Fibroblast of lung (primary cell): ENCODE results near the gene HEXIM1. TPM values are rescaled to one million over a fixed set of nuclear protein-coding genes. Genes with fewer than 3 reads are reported as not detected.

Experiments used
- DNase-seq, 2 donors: peaks; one replicate each; pipeline versions ENCODE4 v3.0.0 to v3.0.0-alpha.2; 2010; ENCODE audit warnings: low read depth in 2 of 2
- H2AFZ ChIP-seq: 2 replicates; pipeline ENCODE4 v1.5.1; 2012; ENCODE audit warnings: low read length, control low read depth, inconsistent platforms
- H3K27ac ChIP-seq: 2 replicates; pipeline ENCODE4 v1.5.1; 2011; ENCODE audit warnings: low read length, control low read depth; ENCODE audit not compliant: insufficient read depth
- H3K27me3 ChIP-seq: 2 replicates; pipeline ENCODE4 v1.5.1; 2011; ENCODE audit warnings: mild to moderate bottlenecking, low read length; ENCODE audit not compliant: control insufficient read depth, insufficient read depth
- H3K36me3 ChIP-seq: 2 replicates; pipeline ENCODE4 v1.5.1; 2011; ENCODE audit warnings: low read length; ENCODE audit not compliant: control insufficient read depth, insufficient read depth
- H3K4me1 ChIP-seq: 2 replicates; pipeline ENCODE4 v1.5.1; 2011; ENCODE audit warnings: low read length; ENCODE audit not compliant: control insufficient read depth, insufficient read depth; ENCODE audit errors: extremely low read depth
- H3K4me2 ChIP-seq: 2 replicates; pipeline ENCODE4 v1.5.1; 2011; ENCODE audit warnings: low read length, control low read depth; ENCODE audit not compliant: insufficient read depth; ENCODE audit errors: extremely low read depth
- H3K4me3 ChIP-seq, 4 experiments: fragments of 200-600 bp in 1 of 4; sonication (generic) in 1 of 4; replicated peaks in 1 of 4; 2 replicates each; pipeline ENCODE4 v1.5.1; 2011 to 2016; ENCODE audit warnings: low read length in 4 of 4, low read depth in 3 of 4, mild to moderate bottlenecking in 3 of 4, control low read depth in 2 of 4, inconsistent platforms in 1 of 4, mixed read lengths in 1 of 4; ENCODE audit not compliant: insufficient read depth in 1 of 4; ENCODE audit errors: control extremely low read depth in 1 of 4
- H3K79me2 ChIP-seq: 2 replicates; pipeline ENCODE4 v1.5.1; 2012; ENCODE audit warnings: mild to moderate bottlenecking, low read length, inconsistent platforms; ENCODE audit not compliant: control insufficient read depth, insufficient read depth
- H3K9ac ChIP-seq: 2 replicates; pipeline ENCODE4 v1.5.1; 2011; ENCODE audit warnings: mild to moderate bottlenecking, low read length, control low read depth; ENCODE audit not compliant: insufficient read depth
- H3K9me3 ChIP-seq: 2 replicates; pipeline ENCODE4 v1.5.1; 2012; ENCODE audit warnings: low read depth, low read length; ENCODE audit not compliant: control insufficient read depth, insufficient read depth
- H4K20me1 ChIP-seq: 2 replicates; pipeline ENCODE4 v1.5.1; 2011; ENCODE audit warnings: low read length; ENCODE audit not compliant: control insufficient read depth, insufficient read depth; ENCODE audit errors: extremely low read depth
- EZH2 ChIP-seq: IDR thresholded peaks from 2 replicates; pipeline ENCODE4 v1.5.1; 2012; ENCODE audit warnings: low read length, control low read depth, mild to moderate bottlenecking; ENCODE audit errors: missing control alignments
- polyA plus RNA-seq, 2 donors: library from polyadenylated mRNA; depleted of rRNA in 1 of 2; stranded (reverse) in 1 of 2; unstranded in 1 of 2; fragments of >200 nt; gene quantifications; 2 replicates each; pipeline ENCODE4 v1.2.1, GENCODE V29; 2011 to 2012; ENCODE audit warnings: missing spikeins in 1 of 2
- total RNA-seq: library from RNA; depleted of rRNA; stranded (reverse); fragments of >200 nt; gene quantifications from 2 replicates; pipeline ENCODE4 v1.2.1, GENCODE V29; 2014
- TF ChIP-seq, protein P1 (sequence below), 2 donors: IDR thresholded peaks in 1 of 2; conservative IDR thresholded peaks in 1 of 2; 1 replicate in 1 of 2; 2 replicates in 1 of 2; pipeline ENCODE4 v1.5.1; 2011 to 2012; ENCODE audit warnings: low read length in 2 of 2, control low read depth in 1 of 2, inconsistent platforms in 1 of 2, low read depth in 1 of 2, mild to moderate bottlenecking in 1 of 2

HEXIM1 gene
- total and polyA plus RNA-seq, 2 donors (not counting 1 experiment from before 2014, with no cell fraction given), result 9.9 to 11.7 TPM

DNA sequence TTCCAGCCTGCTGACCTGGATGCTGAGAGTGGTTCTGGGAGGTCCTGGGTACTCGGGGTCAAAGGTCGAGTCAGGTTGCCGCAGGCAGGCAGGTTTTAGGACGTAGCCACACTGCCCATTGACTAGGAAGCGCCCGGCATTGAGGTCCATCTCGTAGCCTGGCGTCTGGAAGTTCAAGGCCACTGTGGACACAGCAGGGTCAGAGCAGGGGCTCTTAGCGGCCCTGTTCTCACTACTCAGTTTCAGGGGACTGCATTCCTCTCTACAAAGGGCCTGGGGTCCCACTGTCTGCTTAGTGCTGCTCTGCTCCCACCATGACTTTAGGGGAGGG, 34.9 kb upstream of the HEXIM1 start:
- Histone ChIP-seq H3K36me3 (peaks cover 22% of the 10 kb centered on the region), H3K27ac (no peak overlapping the region), H3K4me2 (no peak overlapping the region), H2AFZ (no peak overlapping the region), H3K9me3 (no peaks in the 10 kb centered on the region), H4K20me1 (no peaks in the 10 kb centered on the region), H3K4me3 (no peak overlapping the region), H3K79me2 (no peaks in the 10 kb centered on the region), H3K27me3 (no peaks in the 10 kb centered on the region), H3K9ac (no peak overlapping the region), H3K4me1 (no peaks in the 10 kb centered on the region)
- TF ChIP-seq EZH2, result no peak
- TF ChIP-seq, protein P1, sequence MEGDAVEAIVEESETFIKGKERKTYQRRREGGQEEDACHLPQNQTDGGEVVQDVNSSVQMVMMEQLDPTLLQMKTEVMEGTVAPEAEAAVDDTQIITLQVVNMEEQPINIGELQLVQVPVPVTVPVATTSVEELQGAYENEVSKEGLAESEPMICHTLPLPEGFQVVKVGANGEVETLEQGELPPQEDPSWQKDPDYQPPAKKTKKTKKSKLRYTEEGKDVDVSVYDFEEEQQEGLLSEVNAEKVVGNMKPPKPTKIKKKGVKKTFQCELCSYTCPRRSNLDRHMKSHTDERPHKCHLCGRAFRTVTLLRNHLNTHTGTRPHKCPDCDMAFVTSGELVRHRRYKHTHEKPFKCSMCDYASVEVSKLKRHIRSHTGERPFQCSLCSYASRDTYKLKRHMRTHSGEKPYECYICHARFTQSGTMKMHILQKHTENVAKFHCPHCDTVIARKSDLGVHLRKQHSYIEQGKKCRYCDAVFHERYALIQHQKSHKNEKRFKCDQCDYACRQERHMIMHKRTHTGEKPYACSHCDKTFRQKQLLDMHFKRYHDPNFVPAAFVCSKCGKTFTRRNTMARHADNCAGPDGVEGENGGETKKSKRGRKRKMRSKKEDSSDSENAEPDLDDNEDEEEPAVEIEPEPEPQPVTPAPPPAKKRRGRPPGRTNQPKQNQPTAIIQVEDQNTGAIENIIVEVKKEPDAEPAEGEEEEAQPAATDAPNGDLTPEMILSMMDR (conservative IDR thresholded peaks at IDR 0.05 in 1 of 2, IDR thresholded peaks at IDR 0.05 in 1 of 2; ENCODE audit: low read depth in 1 of 2, low read length in 2 of 2), result no peak
- DNase-seq, result no peak

DNA sequence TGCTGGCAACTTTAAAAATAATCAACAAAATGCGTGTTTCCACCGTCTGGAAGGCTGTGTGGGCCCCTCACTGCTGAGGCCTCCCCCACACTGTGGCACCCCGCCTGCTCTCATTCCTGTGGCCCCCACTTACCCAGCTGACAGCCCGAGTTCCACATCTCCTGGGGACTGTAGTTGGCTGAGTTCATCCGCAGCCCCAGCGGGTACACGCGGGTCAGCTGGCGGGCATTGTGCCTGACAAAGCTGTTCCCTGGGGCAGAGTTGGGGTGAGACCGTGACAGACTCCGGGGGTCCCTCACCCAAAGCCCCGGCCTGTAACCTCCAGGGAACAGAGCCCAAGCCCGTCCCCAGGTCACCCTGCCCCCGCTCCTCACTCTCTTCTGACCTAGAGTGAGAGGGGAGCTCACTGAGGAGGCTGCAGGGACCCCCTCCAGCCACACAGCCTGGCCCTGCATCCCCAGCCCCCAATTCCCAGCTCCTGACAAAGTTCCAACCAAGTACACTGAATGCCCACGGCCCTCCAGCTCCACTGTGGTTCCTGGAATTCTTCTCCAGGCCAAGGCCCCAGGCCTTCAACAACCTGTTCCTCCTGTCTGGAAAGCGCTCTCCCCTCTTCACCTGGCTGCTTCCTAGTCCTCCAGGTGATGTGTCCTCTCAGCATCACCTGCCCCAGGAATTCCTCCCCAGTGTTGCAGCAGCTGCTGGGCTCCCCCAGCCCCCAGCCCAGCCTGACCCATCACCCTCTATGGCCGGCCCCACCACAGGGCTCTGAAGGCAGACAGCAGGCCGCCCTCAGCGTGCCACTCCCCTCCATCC, 34.0 kb upstream of the HEXIM1 start:
- DNase-seq, result no peak
- no peaks in the 10 kb centered on the region for H4K20me1 ChIP-seq
- no peak overlapping the region for H3K9ac ChIP-seq
- H3K4me2 ChIP-seq, result no peak overlapping the region
- H2AFZ ChIP-seq, result no peak overlapping the region
- H3K4me3 ChIP-seq, result no peak overlapping the region
- H3K36me3 ChIP-seq, result peaks cover 19% of the 10 kb centered on the region
- no peak overlapping the region for H3K27ac ChIP-seq
- H3K4me1 ChIP-seq, result no peaks in the 10 kb centered on the region
- TF ChIP-seq, protein P1 (conservative IDR thresholded peaks at IDR 0.05 in 1 of 2, IDR thresholded peaks at IDR 0.05 in 1 of 2; ENCODE audit: low read depth in 1 of 2, low read length in 2 of 2), result no peak
- TF ChIP-seq EZH2, result no peak
- no peaks in the 10 kb centered on the region for H3K27me3 ChIP-seq
- H3K9me3 ChIP-seq, result no peaks in the 10 kb centered on the region
- H3K79me2 ChIP-seq, result no peaks in the 10 kb centered on the region

DNA sequence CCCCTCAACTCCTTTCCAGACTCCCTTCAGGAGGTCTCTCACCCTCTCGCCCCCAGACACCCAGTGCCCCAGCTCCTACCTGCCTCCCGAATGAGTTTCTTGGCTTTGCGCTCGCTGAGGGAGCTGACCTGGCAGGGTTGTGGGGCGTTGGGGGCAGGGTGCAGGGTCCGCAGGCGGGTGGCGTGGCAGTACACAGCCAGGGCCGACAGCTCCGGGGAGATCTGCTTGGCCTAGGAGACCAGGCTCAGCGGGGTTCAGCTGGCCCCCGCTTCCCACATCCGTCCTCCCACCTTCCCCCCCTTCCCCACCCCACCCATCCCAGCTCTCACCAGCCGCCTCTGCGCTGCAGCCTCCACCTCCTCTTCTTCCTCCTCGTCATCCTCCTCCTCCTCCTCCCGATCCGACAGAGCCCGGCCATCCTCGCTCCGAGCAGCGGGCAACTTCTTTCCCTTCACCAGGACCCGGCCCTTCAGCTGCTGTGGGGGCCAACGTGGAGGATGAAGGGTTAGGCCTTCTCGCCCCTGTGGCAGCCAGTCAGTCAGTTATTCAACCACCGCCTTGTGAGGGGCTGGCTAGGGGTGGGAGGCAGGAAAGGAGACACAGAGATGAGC, 33.2 kb upstream of the HEXIM1 start:
- H3K27ac ChIP-seq, result no peak overlapping the region
- no peaks in the 10 kb centered on the region for H3K79me2 ChIP-seq
- no peak overlapping the region for H2AFZ ChIP-seq
- H3K4me3 ChIP-seq, result no peak overlapping the region
- no peaks in the 10 kb centered on the region for H3K27me3 ChIP-seq
- H3K4me2 ChIP-seq, result no peak overlapping the region
- no peaks in the 10 kb centered on the region for H4K20me1 ChIP-seq
- H3K4me1 ChIP-seq, result no peaks in the 10 kb centered on the region
- TF ChIP-seq EZH2, result no peak
- TF ChIP-seq, protein P1 (conservative IDR thresholded peaks at IDR 0.05 in 1 of 2, IDR thresholded peaks at IDR 0.05 in 1 of 2; ENCODE audit: low read depth in 1 of 2, low read length in 2 of 2), result no peak
- peaks cover 18% of the 10 kb centered on the region for H3K36me3 ChIP-seq
- DNase-seq, result no peak
- no peak overlapping the region for H3K9ac ChIP-seq
- no peaks in the 10 kb centered on the region for H3K9me3 ChIP-seq
